ENCODE data around the gene GRAMD2B. TPM values are rescaled to one million over a fixed set of nuclear protein-coding genes. Genes with fewer than 3 reads are reported as not detected.

The GRAMD2B gene
- total RNA-seq, 2 experiments from 2014 or later = 8.7 to 10.8 TPM

DNA sequence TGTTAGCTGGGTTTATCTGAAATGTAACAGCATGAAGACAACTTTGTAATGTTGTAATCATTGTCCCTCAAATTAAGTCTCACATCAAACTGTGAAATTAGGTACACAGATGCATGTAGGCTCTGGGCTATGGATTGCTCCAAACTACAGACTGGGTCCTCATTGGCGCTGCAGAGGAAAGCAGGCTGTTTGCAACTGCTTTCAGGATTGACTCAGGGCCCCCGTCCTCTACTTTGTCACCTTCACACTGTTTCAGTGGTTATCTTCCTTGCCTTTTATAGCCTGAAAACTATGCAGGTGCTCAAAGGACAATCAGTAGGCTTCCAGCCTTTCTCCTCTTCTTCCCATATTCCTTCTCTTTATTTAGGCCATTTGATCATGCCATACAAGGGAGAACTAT lies 18.0 kb downstream of the GRAMD2B start:
- Mint-ChIP-seq H3K27me3 (ENCODE audit: low read depth) (no peaks in the 10 kb centered on the region), H3K27ac (no peak overlapping the region), H3K9me3 (peaks cover 1% of the 10 kb centered on the region), H3K4me3 (no peak overlapping the region), H3K4me1 (ENCODE audit: low read depth) (peaks cover 61% of the 10 kb centered on the region), H3K36me3 (ENCODE audit: low read depth) (peaks cover 34% of the 10 kb centered on the region)
- DNase-seq = no peak
- CTCF ChIA-PET = interaction anchor here (0.6 to 0.7 kb wide), 2 partner anchors 162 to 1257 kb away, joined by 3 to 4 read pairs; no protein-coding TSS in a partner anchor
- intact Hi-C loops (cut with micrococcal nuclease) = no loop called here

DNA sequence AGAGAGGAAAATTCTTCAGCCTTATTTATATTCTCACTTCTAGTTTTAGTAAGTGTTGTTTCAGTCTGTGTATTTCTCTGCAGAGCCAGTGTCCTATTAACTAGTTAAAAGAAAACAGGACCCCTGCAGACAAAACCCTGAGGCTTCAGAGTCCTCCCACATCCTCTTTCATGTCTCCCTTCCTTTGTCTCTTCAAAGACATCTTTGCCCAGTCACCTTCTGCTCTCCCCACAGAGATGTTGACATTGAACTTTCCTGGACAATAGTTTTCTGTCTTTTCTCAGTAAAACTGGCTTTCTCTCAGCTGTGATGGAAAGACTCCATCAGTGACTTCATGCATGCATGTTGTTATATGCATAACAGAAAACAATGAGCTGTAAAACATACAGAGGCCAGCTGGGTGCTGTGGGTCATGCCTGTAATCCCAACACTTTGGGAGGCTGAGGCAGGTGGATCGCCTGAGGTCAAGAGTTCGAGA lies 20.2 kb downstream of the GRAMD2B start:
- Mint-ChIP-seq H3K27me3 (ENCODE audit: low read depth) (no peaks in the 10 kb centered on the region), H3K36me3 (ENCODE audit: low read depth) (peaks cover 17% of the 10 kb centered on the region), H3K9me3 (peaks cover 1% of the 10 kb centered on the region), H3K4me1 (ENCODE audit: low read depth) (peaks cover 61% of the 10 kb centered on the region), H3K27ac (peak overlapping the region; percentile 46), H3K4me3 (no peak overlapping the region)
- intact Hi-C loops (cut with micrococcal nuclease) = no loop called here
- no peak for DNase-seq
- CTCF ChIA-PET = no interaction called here

DNA sequence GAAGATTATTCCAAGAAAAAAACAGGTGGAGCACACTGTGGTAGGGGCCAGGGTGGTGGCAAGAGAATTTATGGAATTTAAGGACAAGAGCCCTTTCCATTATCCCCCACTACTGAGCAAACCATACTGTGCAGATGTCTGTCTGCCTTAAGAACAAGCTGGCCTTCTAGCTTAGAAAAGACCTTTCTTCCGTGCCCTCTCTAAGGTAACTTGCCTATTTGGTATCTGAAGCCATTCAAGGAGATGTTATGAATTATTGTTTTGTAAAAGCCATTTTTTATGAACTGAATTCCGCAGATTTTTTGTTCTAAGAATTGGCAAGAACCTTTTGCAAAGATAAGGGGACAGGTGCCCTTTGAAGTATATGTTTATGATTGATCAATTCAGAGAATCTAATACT lies 20.9 kb downstream of the GRAMD2B start:
- no peak overlapping the region for H3K27ac Mint-ChIP-seq
- H3K36me3 Mint-ChIP-seq (ENCODE audit: low read depth) = peaks cover 11% of the 10 kb centered on the region
- H3K27me3 Mint-ChIP-seq (ENCODE audit: low read depth) = no peaks in the 10 kb centered on the region
- peaks cover 60% of the 10 kb centered on the region for H3K4me1 Mint-ChIP-seq (ENCODE audit: low read depth)
- intact Hi-C loops (cut with micrococcal nuclease) = no loop called here
- DNase-seq = no peak
- peaks cover 1% of the 10 kb centered on the region for H3K9me3 Mint-ChIP-seq
- CTCF ChIA-PET = no interaction called here
- no peak overlapping the region for H3K4me3 Mint-ChIP-seq

DNA sequence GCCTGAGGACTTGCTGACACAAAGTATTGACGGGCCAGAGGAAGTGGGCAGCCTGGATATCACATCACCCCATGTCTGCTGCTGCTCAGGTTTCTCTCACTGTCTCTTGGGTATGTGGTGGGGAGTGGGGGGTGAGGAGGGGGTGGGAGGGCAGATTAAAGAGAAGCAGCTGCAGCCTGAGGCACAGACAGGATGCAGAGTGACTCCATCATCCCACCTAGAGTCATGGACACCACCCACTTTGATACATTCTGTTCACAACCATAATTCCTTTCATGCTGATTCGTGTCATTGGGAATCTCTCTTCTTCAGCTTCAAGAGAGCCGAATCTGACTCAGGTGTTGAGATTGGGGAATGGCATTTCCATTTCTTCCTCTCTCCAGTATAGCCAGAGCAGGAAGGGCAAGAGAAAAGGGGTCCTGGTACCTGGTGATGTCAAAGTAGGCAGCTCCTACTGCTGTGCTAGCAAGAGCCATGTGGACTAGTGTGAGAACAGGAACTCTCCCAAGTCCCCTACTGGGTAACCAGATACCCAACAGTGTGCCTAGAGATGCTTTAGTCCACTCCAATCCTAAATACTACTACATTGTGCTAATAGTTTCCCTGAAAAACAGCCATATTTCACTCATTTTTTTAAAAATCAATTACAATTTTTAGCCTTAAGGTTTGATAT lies 22.4 kb downstream of the GRAMD2B start:
- no peaks in the 10 kb centered on the region for H3K9me3 Mint-ChIP-seq
- DNase-seq = no peak
- intact Hi-C loops (cut with micrococcal nuclease) = loop anchor here (1.0 to 5.0 kb wide), 7 partner anchors 7 to 1863 kb away; partner anchors contain the start of genes GRAMD2B and MARCHF3

DNA sequence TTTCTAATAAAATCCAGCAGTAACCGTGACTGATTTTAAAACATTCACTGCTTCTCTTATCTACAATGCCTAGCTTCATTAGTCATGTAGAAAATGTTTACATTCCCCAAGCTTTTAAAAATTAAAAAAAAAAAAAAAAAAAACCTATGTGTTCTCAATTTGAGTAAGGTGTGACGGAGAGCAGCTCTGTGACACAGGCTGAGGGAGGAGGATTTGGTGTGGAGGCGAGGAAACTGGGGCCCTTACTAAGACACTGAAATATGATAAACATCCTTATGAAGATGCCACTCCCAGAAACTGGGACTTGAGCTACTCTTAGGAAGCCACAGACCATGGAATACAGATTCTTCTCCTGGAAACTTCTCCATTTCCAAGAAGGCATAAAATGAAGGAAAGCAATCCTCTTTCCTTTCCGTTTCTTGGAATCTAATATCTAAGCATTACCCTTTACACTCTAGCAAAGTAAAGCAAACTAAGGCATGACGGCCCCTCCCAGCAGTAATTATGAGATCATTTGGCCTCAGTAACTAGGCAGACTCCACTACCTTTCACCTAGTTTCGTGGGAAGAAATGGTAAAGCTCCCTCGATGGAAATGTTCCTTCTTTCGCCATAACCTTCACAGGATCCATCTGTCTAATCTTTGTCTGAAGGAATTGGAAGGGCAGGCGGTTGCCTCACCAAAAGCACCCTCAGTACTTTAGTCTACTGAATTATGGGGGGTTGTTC lies 23.5 kb downstream of the GRAMD2B start:
- Mint-ChIP-seq H3K27me3 (ENCODE audit: low read depth) (no peaks in the 10 kb centered on the region), H3K4me1 (ENCODE audit: low read depth) (peaks cover 80% of the 10 kb centered on the region), H3K36me3 (ENCODE audit: low read depth) (peaks cover 8% of the 10 kb centered on the region), H3K4me3 (peak overlapping the region; percentile 7), H3K27ac (peak overlapping the region; percentile 90), H3K9me3 (no peaks in the 10 kb centered on the region)
- intact Hi-C loops (cut with micrococcal nuclease) = loop anchor here (1.0 to 5.0 kb wide), 7 partner anchors 8 to 1864 kb away; partner anchors contain the start of genes GRAMD2B and MARCHF3
- CTCF ChIA-PET = interaction anchor here (0.9 to 1.1 kb wide), 3 partner anchors 24 to 102 kb away, joined by 3 to 5 read pairs (median 4); partner anchors contain the start of gene GRAMD2B
- peak; percentile 88 for DNase-seq

More for the DNA sequence above, 22.4 kb downstream of the GRAMD2B start:
- no peaks in the 10 kb centered on the region for H3K27me3 Mint-ChIP-seq (ENCODE audit: low read depth)
- H3K36me3 Mint-ChIP-seq (ENCODE audit: low read depth) = peaks cover 8% of the 10 kb centered on the region
- H3K4me1 Mint-ChIP-seq (ENCODE audit: low read depth) = peaks cover 74% of the 10 kb centered on the region
- no peak overlapping the region for H3K4me3 Mint-ChIP-seq
- H3K27ac Mint-ChIP-seq = peak overlapping the region; percentile 90
- CTCF ChIA-PET = interaction anchor here (1.0 kb wide), 1 partner anchor 101 kb away, joined by 5 read pairs; no protein-coding TSS in a partner anchor

DNA sequence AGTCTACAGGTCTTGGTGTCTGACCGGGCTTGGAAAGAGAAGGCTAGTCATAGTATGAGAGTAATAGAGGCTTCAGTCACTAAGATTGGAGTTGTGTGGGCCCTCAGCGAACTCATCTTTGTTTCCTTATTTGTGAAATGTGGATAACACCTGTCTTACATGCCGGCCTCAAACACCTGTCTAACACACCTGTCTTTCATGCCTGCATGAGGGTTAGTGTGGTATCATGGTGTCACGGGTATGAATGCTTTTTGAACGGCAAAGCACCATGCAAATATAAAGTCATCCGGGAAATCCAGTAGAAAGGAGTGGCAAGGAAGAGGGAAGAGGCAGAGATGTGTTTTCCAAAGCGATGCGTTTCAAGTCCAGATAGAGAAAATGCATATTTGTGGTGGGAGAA lies 25.5 kb downstream of the GRAMD2B start:
- DNase-seq = no peak
- H3K36me3 Mint-ChIP-seq (ENCODE audit: low read depth) = peaks cover 8% of the 10 kb centered on the region
- intact Hi-C loops (cut with micrococcal nuclease) = loop anchor here (1.0 to 5.0 kb wide), 6 partner anchors 153 to 1866 kb away; partner anchors contain the start of gene MARCHF3
- H3K4me3 Mint-ChIP-seq = no peak overlapping the region
- no peaks in the 10 kb centered on the region for H3K9me3 Mint-ChIP-seq
- H3K4me1 Mint-ChIP-seq (ENCODE audit: low read depth) = peaks cover 88% of the 10 kb centered on the region
- H3K27ac Mint-ChIP-seq = peak overlapping the region; percentile 28
- CTCF ChIA-PET = interaction anchor here (1.4 to 2.7 kb wide), 2 partner anchors 25 to 51 kb away, joined by 5 to 17 read pairs; partner anchors contain the start of gene GRAMD2B
- no peaks in the 10 kb centered on the region for H3K27me3 Mint-ChIP-seq (ENCODE audit: low read depth)

DNA sequence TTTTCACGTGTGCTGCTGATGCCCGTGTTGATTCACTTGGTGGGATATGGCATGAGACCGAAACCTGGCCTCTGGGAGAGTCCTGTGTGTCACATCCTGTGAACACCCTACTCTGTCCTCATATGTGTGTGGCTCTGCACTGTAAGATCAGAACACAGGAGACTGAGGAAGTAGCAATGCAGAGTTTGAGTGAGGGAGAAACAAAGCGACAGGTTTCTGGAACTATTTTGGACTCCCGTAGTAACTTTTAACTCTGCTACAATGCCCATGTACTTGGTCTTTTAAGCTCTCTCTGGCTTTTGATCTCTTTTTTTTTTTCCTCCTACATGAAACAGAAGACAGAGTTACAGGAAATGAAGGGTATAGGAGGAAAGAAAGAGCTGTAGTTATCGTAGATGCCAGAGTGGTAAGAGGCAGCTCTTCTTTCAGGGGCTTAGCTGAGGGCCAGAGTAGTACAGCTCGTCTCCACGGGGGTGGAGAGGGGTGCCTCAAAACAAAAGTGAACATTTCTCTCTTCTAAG lies 26.6 kb downstream of the GRAMD2B start:
- Mint-ChIP-seq H3K9me3 (no peaks in the 10 kb centered on the region), H3K4me1 (ENCODE audit: low read depth) (peaks cover 81% of the 10 kb centered on the region), H3K27me3 (ENCODE audit: low read depth) (no peaks in the 10 kb centered on the region), H3K36me3 (ENCODE audit: low read depth) (peaks cover 8% of the 10 kb centered on the region), H3K27ac (peak overlapping the region; percentile 100), H3K4me3 (peak overlapping the region; percentile 82)
- intact Hi-C loops (cut with micrococcal nuclease) = loop anchor here (1.0 to 5.0 kb wide), 12 partner anchors 14 to 1868 kb away; partner anchors contain the start of genes GRAMD2B and MARCHF3
- peak; percentile 90 for DNase-seq
- CTCF ChIA-PET = interaction anchor here (0.5 to 2.7 kb wide), 5 partner anchors 17 to 276 kb away, joined by 3 to 17 read pairs (median 3); partner anchors contain the start of gene GRAMD2B

DNA sequence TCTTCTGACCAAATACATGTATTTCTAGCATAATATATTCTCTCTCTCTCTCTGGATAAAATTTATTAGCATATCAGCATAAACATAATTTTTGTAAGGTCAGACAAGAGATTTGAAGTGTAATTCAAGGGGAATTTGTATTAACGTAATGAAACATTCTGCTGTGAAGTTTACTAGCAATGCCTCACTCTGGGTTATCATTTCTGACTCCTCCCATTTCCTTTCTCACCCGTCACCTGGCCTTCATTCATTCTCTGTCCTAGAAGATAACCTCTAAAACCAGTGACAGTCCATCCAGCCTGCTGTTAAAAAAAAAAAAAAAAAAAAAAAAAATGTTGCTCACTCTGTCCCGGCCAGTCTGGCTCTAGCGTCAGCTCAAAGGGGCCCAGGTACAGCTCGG lies 27.1 kb downstream of the GRAMD2B start:
- intact Hi-C loops (cut with micrococcal nuclease) = loop anchor here (1.0 kb wide), 6 partner anchors 14 to 538 kb away; partner anchors contain the start of gene GRAMD2B
- Mint-ChIP-seq H3K36me3 (ENCODE audit: low read depth) (peaks cover 8% of the 10 kb centered on the region), H3K27me3 (ENCODE audit: low read depth) (no peaks in the 10 kb centered on the region), H3K27ac (peak overlapping the region; percentile 100), H3K4me3 (peak overlapping the region; percentile 82), H3K4me1 (ENCODE audit: low read depth) (peaks cover 80% of the 10 kb centered on the region), H3K9me3 (no peaks in the 10 kb centered on the region)
- peak; percentile 65 for DNase-seq
- CTCF ChIA-PET = interaction anchor here (0.5 to 2.7 kb wide), 4 partner anchors 27 to 275 kb away, joined by 3 to 17 read pairs (median 4); partner anchors contain the start of gene GRAMD2B

DNA sequence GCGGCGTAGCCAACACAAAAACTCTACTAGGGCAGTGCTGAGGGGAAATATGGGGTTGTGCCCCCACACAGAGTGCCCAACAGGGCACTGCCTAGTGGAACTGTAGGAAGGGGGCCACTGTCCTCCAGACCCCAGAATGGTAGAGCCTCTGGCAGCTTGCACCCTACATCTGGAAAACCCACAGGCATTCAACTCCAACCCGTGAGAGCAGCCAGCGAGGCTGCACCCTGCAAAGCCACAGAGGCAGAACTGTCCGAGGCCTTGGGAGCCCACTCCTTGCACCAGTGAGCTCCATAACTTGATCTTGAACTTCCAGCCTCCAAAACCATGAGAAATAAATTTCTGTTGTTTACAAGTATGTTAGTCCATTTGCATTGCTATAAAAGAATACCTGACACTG lies 27.7 kb downstream of the GRAMD2B start:
- no peaks in the 10 kb centered on the region for H3K9me3 Mint-ChIP-seq
- H3K36me3 Mint-ChIP-seq (ENCODE audit: low read depth) = peaks cover 8% of the 10 kb centered on the region
- peak overlapping the region; percentile 100 for H3K27ac Mint-ChIP-seq
- DNase-seq = no peak
- no peaks in the 10 kb centered on the region for H3K27me3 Mint-ChIP-seq (ENCODE audit: low read depth)
- CTCF ChIA-PET = interaction anchor here (1.2 to 2.7 kb wide), 3 partner anchors 27 to 94 kb away, joined by 3 to 17 read pairs (median 4); partner anchors contain the start of gene GRAMD2B
- peaks cover 75% of the 10 kb centered on the region for H3K4me1 Mint-ChIP-seq (ENCODE audit: low read depth)
- H3K4me3 Mint-ChIP-seq = peak overlapping the region; percentile 82
- intact Hi-C loops (cut with micrococcal nuclease) = loop anchor here (1.0 kb wide), 6 partner anchors 13 to 537 kb away; partner anchors contain the start of gene GRAMD2B

DNA sequence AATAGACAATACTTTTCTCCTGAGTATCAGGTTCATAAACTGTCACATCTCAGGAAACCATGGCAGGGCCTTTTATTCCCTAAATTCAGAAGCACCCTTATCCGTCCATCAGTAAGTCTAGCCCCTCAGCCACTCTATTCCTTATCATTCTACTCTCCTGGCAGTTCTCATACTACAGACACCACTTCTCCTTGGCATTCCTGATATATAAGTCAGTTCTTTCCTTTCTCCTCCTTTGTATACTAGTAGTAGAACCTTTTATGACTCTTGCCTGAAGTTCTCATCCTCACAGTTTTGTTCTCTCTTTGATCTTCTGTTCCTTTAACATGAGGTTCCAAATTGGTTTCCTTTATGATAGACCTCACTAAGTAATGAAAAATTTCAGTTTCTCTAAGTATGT lies 29.3 kb downstream of the GRAMD2B start:
- intact Hi-C loops (cut with micrococcal nuclease) = no loop called here
- Mint-ChIP-seq H3K4me1 (ENCODE audit: low read depth) (peaks cover 68% of the 10 kb centered on the region), H3K4me3 (no peak overlapping the region), H3K27me3 (ENCODE audit: low read depth) (no peaks in the 10 kb centered on the region), H3K36me3 (ENCODE audit: low read depth) (peaks cover 8% of the 10 kb centered on the region), H3K9me3 (no peaks in the 10 kb centered on the region), H3K27ac (no peak overlapping the region)
- DNase-seq = no peak
- CTCF ChIA-PET = no interaction called here

DNA sequence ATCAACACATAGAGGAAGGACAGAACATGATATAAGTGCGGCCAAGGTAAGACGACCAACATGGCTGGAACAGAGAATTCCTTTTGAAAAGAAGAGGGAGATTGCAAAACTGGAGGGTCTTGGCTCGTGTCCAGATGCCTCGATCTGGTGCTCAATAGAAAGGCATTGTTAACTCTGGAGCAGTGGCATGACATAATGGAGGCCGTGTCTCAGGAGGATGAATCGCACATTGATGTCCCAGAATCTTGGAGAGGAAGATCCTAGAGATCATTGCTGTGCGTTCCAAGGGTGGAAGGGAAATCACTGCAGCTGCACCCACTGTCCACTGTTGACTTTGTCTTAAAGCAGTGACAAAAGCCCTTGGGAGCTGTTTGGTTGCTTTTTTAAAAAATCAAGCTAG lies 30.9 kb downstream of the GRAMD2B start:
- CTCF ChIA-PET = no interaction called here
- Mint-ChIP-seq H3K27ac (no peak overlapping the region), H3K36me3 (ENCODE audit: low read depth) (peaks cover 8% of the 10 kb centered on the region), H3K9me3 (no peaks in the 10 kb centered on the region), H3K4me1 (ENCODE audit: low read depth) (peaks cover 56% of the 10 kb centered on the region), H3K4me3 (no peak overlapping the region), H3K27me3 (ENCODE audit: low read depth) (no peaks in the 10 kb centered on the region)
- intact Hi-C loops (cut with micrococcal nuclease) = loop anchor here (1.0 to 2.0 kb wide), 2 partner anchors 8 to 21 kb away; no protein-coding TSS in a partner anchor
- DNase-seq = no peak

DNA sequence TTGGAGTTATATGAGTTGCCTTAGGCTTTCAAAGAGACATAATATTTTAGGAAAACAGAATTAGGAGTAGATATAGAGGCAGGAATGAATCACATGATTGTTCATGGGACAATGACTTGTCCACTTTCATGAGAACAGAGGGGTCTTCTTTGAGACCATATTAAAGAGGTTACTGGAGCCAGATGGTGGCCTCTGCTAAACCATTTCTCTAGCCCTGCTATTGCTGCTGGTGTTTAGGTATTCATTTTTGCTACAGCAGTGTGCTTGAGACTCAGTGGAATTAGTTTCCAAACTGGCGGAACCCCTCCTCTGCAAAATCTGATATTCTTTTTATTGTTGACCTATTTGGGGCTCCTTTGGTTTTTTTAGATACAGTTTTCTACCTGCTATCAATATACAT lies 31.3 kb downstream of the GRAMD2B start:
- H3K9me3 Mint-ChIP-seq = no peaks in the 10 kb centered on the region
- H3K27ac Mint-ChIP-seq = no peak overlapping the region
- DNase-seq = no peak
- CTCF ChIA-PET = no interaction called here
- H3K4me3 Mint-ChIP-seq = no peak overlapping the region
- H3K36me3 Mint-ChIP-seq (ENCODE audit: low read depth) = peaks cover 8% of the 10 kb centered on the region
- intact Hi-C loops (cut with micrococcal nuclease) = loop anchor here (1.0 to 2.0 kb wide), 2 partner anchors 8 to 20 kb away; no protein-coding TSS in a partner anchor
- H3K27me3 Mint-ChIP-seq (ENCODE audit: low read depth) = no peaks in the 10 kb centered on the region
- peaks cover 53% of the 10 kb centered on the region for H3K4me1 Mint-ChIP-seq (ENCODE audit: low read depth)

All from activated naive CD4-positive, alpha-beta T cell treated with anti-CD3 and anti-CD28 coated beads for 36 hours (primary cell).